ENCODE data around the gene EPHA6. TPM values are rescaled to one million over a fixed set of nuclear protein-coding genes. Genes with fewer than 3 reads are reported as not detected.

EPHA6 gene
- total and polyA plus RNA-seq, 9 of the 15 experiments (the other 6 are each of a cell fraction or from before 2014, with no cell fraction given) = not detected

DNA sequence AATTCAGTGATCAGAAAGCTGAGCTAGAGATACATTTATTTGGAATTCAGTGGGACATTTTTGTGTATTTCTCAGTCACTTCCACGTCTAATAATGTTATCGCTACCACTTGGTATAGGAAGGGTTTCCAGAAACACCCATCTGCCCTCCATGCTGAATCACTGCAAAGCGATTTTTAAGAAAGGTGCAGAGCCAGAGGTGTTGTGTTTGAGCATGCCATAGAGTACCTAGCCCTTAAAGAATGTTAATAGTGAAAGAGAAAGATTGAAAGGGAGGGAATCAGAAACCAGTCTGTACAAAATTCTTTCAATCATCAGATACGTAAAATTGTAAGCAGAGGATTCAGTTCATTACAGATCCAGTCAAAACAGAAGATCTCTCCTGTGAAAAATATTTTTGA is 870.1 kb downstream of the EPHA6 start:
- Histone ChIP-seq H4K20me1 (replicated peaks; ENCODE audit: control insufficient read depth, insufficient read depth, low read length) (no peaks in the 10 kb centered on the region), H3K79me2 (ENCODE audit: control insufficient read depth, insufficient read depth, low read length) (no peaks in the 10 kb centered on the region), H3K36me3 (ENCODE audit: control insufficient read depth, insufficient read depth, low read length) (no peaks in the 10 kb centered on the region), H2AFZ (ENCODE audit: low read depth, low read length) (no peak overlapping the region), H3K9ac (ENCODE audit: insufficient read depth in 1 of 2, low read depth in 2 of 2, low read length in 2 of 2) (no peak overlapping the region), H3K9me3 (replicated peaks; ENCODE audit: control insufficient read depth, insufficient read depth, low read depth, low read length) (no peaks in the 10 kb centered on the region), H3K4me3 (no peak overlapping the region), H3K27me3 (ENCODE audit: control insufficient read depth in 2 of 2, insufficient read depth in 2 of 2, low read length in 2 of 2) (no peaks in the 10 kb centered on the region), H3K4me1 (replicated peaks in 1 of 2; ENCODE audit: control insufficient read depth in 2 of 2, insufficient read depth in 2 of 2, low read length in 2 of 2) (no peaks in the 10 kb centered on the region), H3K27ac (ENCODE audit: extremely low read depth, low read depth, low read length) (no peak overlapping the region), H3K4me2 (ENCODE audit: insufficient read depth, low read length) (no peak overlapping the region), H3K9me1 (ENCODE audit: control insufficient read depth, insufficient read depth, low read length) (no peaks in the 10 kb centered on the region)
- FAIRE-seq (no peak), ATAC-seq (no peak), DNase-seq (ENCODE audit: extremely low read depth in 1 of 4, low spot score in 3 of 4) (no peak)
- intact Hi-C loops (cut with micrococcal nuclease) = no loop called here
- ChIA-PET POLR2A (no interaction called here), CTCF (ENCODE audit: low intra/inter-chr PET ratio) (no interaction called here)
- TF ChIP-seq, protein P1, sequence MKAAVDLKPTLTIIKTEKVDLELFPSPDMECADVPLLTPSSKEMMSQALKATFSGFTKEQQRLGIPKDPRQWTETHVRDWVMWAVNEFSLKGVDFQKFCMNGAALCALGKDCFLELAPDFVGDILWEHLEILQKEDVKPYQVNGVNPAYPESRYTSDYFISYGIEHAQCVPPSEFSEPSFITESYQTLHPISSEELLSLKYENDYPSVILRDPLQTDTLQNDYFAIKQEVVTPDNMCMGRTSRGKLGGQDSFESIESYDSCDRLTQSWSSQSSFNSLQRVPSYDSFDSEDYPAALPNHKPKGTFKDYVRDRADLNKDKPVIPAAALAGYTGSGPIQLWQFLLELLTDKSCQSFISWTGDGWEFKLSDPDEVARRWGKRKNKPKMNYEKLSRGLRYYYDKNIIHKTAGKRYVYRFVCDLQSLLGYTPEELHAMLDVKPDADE (conservative IDR thresholded peaks at IDR 0.05; ENCODE audit: control insufficient read depth, low read depth, low read length) = no peak
- TF ChIP-seq, protein P2, sequence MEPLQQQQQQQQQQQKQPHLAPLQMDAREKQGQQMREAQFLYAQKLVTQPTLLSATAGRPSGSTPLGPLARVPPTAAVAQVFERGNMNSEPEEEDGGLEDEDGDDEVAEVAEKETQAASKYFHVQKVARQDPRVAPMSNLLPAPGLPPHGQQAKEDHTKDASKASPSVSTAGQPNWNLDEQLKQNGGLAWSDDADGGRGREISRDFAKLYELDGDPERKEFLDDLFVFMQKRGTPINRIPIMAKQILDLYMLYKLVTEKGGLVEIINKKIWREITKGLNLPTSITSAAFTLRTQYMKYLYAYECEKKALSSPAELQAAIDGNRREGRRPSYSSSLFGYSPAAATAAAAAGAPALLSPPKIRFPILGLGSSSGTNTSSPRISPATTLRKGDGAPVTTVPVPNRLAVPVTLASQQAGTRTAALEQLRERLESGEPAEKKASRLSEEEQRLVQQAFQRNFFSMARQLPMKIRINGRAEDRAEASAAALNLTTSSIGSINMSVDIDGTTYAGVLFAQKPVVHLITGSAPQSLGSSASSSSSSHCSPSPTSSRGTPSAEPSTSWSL (CRISPR knock-in tag; IDR thresholded peaks at IDR 0.05; ENCODE audit: borderline replicate concordance) = no peak
- TF ChIP-seq ATF3 (IDR thresholded peaks at IDR 0.05) (no peak), ATF3 (CRISPR knock-in tag; conservative IDR thresholded peaks at IDR 0.05) (no peak), POLR2AphosphoS5 (IDR thresholded peaks at IDR 0.05; ENCODE audit: control insufficient read depth, insufficient read depth, low read depth, low read length) (no peak), E2F3 (CRISPR knock-in tag; IDR thresholded peaks at IDR 0.05) (no peak), SRSF7 (optimal IDR thresholded peaks at IDR 0.05; ENCODE audit: low read depth, low read length) (no peak), KAT8 (IDR thresholded peaks at IDR 0.05; ENCODE audit: low read depth) (no peak), SRSF9 (IDR thresholded peaks at IDR 0.05; ENCODE audit: borderline replicate concordance, low read depth, low read length) (no peak), ZNF696 (CRISPR knock-in tag; conservative IDR thresholded peaks at IDR 0.05) (no peak), KLF13 (tag; IDR thresholded peaks at IDR 0.05; ENCODE audit: borderline replicate concordance, low read depth) (no peak), MAFF (IDR thresholded peaks at IDR 0.05; ENCODE audit: low read length) (no peak), IRF2 (CRISPR knock-in tag; IDR thresholded peaks at IDR 0.05) (no peak)
- TF ChIP-seq, protein P3, sequence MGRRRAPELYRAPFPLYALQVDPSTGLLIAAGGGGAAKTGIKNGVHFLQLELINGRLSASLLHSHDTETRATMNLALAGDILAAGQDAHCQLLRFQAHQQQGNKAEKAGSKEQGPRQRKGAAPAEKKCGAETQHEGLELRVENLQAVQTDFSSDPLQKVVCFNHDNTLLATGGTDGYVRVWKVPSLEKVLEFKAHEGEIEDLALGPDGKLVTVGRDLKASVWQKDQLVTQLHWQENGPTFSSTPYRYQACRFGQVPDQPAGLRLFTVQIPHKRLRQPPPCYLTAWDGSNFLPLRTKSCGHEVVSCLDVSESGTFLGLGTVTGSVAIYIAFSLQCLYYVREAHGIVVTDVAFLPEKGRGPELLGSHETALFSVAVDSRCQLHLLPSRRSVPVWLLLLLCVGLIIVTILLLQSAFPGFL (CRISPR knock-in tag; IDR thresholded peaks at IDR 0.05) = no peak
- BruUV-seq (replicated peaks) = no TSS peak
- WGBS (ENCODE audit: insufficient coverage, low coverage, missing lambda C conversion rate) = 0% methylated on average over 3 of the region's 4 CpGs
- in situ Hi-C loops (cut with MboI) = no loop called here

Data from K562 (cell line).